Measurements from ENCODE around the gene C11orf91.
"Not testable (repeated sequence)": the region's sequence is repeated elsewhere in the genome, so short reads cannot be mapped to it uniquely, and the experiment has no call there.

The C11orf91 gene

DNA sequence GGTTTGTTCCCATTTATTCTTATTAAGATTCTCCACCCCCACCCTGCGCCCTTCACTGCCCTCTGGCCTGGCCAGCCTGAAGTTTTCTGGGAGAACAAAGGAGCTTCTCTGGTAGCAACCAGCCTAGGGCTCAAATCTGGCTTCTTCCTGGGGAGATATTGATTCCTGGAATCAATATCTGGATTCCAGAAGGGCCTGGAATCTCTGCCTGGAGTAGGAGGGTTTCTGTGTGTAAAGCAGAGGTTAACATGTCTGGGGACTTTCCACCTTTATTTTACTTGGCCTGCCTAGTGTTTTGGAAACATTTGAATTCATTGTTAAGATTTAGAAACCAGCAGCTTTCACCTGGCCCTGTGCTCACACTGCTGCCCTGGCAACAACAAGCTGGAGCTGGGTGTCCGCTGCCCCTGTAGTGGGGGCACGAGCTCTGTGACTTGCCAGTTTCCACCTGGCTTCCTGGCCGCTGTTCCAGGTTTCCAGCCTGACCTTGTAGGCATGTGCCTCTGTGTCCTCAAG is 5.5 kb downstream of the C11orf91 start:
- DNase-seq: no peak

DNA sequence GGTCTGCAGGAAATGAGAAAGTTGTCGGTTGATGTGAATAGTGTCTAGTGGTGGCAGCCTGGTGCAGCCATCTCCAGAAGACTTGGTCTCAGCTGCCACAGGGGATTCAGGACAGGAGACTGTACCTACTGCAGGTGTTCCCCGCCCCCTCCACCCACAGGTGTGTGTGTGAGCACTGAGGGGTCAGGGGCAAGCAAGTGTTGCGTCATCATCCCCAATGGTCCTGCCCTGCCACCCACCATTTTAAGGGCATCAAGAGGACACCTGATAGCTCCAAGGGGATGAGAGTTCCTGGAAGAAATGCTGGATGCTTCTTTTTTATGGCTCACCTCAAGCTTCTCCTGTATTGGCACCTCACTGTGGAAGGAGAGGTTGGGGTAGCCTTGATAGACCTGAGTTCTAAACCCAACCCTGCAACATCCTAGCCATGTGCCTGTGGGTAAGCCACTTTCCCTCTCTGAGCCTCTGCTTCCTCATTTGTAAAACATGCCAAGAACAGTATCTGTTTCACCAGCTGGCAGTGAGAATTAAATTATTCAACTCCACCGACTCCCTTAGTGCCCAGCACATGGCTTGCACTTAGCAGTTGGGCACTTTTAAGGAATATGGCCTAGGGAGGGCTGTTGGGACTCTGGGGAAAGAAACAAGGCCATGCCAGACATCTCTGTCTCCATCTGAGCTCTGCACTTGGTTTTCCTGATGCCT is 6.1 kb downstream of the C11orf91 start:
- no peak for DNase-seq

DNA sequence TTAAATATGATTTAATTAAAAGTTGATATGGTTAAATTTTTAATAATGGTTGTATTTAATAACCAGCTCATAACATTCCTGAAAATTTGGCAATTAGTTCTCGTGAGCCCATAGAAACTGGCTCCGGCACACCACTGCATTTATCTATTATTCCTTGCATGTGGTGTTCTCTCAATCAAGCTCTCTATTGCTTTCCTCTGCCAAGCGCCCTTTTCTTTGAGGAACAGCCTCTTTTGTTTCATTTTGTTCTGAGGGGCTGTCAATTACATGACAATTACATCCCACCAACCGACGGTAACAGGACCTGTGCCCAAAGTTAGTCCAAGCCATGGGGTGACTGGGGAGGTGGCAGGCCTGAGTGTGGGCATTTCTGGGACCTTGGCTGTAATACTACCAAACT is 8.1 kb downstream of the C11orf91 start:
- DNase-seq: no peak

DNA sequence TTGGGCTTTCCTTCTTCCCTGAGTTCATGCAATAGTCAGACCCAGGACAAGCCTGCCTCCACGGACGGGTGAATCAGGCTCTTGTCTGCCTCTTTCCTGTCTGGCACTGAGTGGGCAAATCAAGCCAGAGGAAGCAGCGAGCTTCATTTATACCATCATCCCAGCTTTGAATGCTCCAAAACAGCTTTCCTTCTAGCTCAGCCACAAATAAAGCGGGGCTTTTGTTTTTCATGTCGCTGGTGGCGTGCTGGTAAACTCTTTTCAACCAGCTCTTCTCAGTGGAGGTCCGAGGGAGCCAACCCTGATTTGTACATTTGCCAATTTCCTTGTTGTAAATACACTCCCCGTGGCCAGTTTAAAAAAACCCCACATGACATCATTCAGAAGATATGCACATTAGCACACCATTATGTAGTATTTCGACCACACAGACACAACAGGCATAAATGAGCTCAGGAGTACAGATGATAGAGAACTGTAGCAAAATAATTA is 8.6 kb downstream of the C11orf91 start:
- no peak for DNase-seq

DNA sequence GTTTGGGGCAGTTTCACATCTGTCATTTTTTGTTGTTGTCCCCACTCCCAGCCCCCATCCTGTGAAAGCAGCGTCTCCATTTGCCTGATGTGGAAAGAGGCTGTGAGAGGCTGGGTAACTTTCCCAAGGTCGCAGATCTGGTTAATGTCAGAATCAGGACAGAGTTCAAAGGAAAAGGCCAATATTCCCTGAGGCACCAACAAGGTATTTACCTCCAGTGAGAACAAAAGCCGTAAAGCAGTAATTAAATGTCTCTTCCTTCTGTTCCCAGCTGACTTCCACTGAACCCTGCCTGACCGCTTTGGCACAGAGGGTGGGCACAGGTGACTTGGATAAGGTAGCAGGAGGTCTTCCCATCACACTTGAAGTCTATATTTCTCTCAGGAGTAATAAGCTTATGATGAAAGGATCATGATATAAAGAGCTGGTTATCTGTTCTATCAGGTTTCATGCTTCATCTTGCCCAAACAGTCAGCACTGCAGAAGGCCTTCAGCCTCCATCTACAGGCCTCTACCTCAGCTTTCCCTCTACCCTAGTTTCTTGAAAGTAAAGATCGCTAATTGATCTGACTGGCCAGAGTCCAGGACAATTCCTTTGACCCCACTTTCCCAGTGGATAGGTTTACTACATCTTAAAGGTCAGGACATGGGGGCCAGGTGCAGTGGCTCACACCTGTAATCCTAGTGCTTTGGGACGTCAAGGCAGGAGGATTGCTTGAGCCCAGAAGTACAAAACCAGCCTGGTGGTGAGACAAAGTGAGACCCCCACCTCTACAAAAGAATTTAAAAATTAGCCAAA is 9.4 kb downstream of the C11orf91 start:
- no peak for DNase-seq

DNA sequence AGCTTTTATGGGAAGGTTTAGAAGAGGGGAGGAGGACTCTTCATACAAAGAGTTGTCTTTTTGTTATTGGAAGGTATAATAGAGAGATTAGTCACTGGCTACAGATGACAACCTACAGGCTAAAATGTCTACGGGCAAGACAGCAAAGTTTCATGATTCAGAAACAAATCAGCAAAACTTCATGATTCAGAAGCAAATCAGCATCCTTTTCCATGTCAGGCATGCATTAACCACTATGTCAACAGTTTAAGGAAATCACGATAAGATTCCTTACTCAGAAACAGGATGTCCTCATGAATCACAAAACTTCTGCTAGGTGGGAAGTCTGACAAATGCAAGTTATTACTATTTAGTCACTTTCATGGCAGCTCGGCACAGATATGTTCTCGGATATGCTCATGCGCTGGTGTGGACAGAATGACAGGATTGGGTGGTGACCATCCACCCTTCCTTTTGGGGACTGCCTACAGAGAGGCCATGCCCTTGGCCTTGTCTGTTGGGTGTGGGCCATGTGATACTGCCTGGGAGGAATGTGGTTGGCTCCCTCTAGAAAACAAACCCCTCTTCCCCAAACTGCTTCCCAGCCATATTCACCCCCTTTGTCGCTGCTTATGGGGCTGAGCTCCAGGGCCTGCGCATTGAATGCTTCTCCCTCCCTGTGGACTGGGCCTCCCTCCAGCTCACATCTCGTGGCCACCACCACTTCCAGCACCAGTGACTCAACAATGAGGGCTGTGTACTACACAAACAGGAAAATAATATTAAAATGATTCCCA is 10.1 kb downstream of the C11orf91 start:
- no peak for DNase-seq

DNA sequence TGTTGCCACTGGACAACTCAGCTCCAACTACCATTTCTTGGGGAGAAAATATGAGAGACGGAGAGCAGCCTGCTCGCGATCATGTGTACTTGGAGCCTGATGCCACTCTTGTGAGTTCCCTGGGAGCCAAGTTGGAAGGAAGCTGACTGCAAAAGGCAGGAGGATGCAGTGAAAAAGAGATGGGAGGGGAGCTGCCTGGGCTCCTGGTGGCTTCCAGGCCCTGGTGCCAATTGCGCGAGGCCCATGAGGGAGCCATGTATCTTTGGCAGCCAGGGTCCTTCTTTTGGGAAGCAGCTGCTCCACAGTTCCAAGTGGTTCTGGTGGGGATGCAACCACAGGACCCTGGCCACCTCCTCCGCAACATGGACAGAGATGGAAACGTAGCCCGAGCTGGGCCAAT is 11.1 kb downstream of the C11orf91 start:
- DNase-seq: no peak

DNA sequence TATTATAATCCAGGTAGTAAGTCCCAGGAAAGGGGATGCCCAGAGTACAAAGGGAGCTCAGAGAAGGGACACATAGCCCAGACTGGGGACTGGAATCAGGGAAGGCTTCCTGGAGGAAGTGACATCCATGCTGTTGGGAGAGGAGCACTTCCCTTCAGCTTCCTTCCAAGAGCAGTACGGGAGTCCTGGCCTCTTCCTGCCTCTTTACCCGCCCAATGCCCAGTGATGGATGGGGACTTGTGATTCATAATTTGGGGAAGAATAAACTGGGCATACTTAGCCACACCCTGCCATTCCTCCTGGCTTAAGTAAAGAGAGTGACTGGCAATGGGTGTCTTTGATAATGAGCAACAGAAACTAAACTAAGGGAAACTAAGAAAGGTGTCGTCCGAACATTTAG is 11.5 kb downstream of the C11orf91 start:
- no peak for DNase-seq

DNA sequence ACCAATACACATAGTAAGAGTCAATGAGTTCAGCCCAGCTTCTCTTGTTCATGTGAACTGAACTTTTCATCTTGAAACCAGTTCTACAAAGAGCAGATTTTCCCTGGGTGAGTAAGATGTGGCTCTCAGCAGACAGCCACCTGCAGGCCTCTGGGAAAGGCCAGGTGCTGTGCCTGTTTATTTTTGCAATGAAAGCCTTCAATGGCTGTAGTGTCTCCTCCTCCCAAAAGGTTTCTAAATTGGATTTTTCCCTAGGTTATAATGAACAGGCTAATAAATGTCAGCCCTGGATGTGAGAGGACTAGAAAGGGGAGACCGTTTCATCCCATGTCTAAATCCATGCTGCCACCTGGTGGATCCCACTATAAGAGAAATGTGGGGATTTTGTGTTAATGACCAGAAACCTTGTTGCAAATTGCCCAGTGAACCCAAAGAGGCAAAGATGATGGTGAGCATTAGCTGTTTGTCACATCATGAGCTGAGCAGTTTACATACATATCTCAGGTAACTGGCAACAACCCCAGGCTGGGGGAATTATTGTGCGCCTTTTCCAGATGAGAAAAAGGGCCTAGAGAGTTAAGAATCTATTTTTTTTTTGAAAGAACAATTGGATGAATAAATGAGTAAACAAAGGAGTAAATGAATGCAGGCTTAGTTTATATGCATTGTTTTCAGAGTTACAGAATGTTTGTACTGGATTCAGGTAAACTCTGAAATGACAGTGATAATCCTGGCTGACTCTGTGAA is 12.7 kb downstream of the C11orf91 start:
- no peak for DNase-seq

DNA sequence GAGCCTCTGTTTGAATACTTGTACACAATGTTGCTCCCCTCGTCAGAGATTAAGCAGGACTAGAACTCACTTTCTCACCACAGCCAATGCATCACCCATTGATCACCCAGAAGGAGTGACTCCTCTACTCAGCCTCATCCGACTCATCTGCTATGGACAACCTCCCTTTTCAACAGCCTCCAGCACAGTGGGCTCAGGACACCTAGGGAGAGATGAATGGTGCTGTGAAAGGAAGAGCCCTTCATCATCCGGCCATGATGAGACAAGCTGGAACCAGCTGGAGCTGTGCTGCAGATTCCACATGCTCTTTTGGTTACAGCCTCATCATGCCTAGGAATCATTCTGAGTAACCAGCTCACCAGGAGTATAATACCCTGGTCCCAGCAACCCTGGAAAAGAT is 15.5 kb downstream of the C11orf91 start:
- no peak for DNase-seq

DNA sequence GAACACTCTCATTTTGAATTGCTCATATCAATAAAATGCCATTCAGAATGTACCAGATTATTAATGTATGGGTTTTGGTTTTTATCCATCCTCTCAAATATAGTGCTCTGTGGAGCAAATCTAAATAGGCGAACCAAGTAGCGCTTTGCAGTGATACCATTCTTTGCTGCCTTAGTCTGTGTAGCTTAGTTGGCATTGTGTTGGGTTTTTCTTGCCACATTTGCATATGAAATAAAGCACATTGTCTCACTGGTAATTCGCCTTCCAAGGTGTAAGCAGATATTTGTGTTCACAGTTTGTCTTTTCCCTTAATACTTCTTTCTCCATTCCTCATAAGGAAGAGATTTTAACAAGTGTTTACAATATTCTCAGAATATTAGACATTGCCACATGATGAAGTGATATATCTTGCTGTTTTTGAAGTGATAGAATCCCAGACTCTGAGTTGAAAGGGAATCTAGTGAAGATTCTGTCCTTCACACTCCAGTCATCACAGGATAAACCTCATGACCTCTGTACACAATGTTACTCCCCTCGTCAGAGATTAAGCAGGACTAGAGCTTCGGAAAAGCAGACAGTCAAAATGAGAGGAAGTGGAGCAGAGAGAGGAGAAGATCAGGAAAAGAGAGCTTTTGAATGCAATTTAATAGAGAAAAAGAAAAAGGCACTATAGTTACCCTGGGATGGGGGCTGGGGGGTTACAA is 16.5 kb downstream of the C11orf91 start:
- DNase-seq: no peak

DNA sequence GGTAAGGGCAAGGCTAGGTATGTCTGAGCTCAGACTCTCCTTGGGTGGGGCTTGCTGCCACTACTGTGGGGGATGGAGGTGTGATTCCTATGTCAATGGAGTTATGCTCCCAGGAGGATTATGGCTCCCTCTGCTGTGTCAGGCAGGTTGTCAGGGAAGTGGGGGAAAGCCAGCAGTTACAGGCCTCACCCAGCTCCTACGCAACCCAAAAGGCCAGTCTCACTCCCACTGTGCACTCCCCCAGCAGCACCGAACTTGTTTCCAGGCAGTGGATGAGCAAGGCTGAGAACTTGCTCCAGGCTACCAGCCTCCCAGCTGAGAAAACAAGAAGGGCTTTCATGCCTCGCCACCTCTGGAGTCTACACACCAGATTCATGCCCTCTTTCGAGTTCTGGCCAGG is 18.2 kb downstream of the C11orf91 start:
- DNase-seq: no peak

DNA sequence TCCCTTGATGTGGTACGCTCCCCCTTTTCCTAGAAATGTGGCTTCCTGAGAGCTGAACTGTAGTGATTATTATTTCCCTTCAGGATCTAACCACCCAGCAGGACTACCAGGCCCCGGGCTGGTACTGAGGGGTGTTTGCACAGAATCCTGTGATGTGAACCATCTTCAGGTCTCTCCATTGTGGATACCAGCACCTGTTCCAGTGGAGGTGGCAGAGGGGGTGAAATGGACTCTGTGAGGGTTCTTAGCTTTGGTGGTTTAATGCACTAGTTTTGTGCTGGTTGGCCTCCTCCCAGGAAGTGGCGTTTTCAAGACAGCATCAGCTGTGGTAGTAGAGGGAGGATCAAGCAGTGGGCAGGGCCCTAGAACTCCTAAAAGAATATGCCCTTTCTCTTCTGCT is 18.6 kb downstream of the C11orf91 start:
- DNase-seq: no peak

DNA sequence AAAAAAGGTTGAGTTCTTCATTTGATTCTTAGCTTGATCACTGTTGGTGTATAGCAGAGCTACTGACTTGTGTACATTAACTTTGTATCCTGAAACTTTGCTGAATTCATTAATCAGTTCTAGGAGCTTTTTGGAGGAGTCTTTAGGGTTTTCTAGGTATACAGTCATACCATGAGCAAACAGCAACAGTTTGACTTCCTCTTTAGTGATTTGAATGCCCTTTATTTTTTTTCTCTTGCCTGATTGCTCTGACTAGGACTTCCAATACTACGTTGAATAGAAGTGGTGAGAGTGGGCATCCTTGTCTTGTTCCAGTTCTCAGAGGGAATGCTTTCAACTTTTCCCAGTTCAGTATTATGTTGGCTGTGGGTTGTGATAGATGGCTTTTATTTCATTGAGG is 22.0 kb downstream of the C11orf91 start:
- not testable (repeated sequence) for DNase-seq

DNA sequence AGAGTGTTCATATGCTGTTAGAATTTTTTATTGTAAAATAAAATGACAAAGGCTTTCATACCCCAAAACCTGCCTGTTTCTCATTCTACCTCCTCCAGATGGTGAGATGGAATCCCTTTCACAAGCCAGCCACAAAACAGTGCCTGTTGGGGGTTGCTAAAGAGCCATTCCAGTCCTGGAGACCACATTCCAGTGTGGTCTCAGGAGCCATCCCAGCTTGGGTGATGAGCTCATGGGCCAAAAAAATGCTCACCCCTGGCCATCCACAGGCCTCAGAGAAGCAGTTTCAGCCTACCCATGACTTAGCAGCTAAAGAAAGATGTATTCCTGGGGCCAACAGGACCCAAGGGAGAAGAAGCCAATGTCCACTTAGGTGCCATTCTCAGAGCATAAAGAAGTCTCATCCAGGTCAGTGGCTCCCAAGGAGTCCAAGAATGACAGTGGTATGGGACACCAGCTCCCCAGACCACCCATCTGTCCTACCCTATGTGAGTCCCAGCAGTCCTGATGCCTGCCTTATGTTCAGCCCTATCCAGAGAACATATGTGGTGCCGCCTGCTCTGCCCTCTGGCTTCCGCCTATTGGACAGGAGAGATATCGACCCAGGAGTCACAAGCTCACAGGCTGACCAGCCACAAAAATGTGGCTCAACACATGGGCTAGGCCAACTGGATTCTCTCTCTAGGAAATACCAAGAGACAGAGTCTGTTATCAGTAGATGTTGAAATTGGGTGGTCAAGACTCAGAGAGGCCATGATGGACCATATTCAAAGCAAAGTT is 26.4 kb downstream of the C11orf91 start:
- DNase-seq: no peak

DNA sequence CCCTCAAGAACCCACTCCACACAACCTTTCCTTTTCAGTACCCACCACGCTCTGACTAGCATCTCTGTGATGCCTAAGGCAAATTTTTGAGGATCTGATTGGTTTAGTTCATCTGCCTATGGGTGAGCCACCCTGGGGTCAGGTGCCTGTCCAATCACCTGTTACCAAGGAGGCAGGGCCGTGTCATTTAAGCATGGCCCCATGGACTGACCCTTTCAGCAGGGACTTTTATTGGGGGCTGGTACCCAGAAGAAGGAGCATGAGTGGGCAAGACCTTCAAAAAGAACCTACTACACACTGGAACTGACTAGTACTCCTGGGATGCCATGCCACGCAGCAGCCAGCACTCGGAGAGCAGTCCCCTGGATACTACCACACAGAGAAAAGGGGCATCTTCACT is 28.4 kb downstream of the C11orf91 start:
- DNase-seq: no peak

DNA sequence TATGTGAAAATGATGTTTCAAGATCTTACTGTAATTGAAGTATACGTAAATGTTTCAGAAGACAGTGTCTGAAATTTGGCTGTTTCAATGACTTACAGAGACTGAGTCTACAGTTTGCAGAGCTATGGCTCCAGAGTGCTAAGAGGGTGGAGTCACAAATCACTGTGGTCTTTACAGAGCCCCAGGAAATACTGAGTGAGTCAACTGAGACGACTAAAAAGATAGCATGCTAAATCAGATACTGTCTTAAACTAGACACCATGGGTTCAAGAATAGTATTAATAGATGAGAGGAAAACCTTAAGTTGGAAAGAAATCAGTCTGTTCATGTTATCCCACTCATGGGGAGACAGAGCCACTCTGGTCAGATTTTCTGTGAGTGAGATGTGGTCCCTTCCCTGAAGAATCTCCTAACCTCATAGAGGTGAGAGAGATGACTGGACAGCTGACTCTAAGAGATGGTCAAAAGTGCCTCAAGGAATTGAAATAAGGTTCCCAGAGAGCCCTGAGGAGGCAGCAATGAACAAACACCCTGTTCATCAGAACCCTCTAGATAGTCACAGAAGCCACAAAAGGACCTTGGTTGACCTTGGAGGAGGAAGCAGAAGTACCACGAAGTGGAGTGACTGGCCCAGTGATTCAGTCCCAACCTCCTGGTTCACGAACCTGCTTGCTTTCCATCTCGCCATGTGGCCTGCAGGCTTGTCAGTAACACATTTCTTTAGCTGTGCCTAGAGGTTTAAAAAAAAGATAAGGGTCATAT is 30.2 kb downstream of the C11orf91 start:
- no peak for DNase-seq

DNA sequence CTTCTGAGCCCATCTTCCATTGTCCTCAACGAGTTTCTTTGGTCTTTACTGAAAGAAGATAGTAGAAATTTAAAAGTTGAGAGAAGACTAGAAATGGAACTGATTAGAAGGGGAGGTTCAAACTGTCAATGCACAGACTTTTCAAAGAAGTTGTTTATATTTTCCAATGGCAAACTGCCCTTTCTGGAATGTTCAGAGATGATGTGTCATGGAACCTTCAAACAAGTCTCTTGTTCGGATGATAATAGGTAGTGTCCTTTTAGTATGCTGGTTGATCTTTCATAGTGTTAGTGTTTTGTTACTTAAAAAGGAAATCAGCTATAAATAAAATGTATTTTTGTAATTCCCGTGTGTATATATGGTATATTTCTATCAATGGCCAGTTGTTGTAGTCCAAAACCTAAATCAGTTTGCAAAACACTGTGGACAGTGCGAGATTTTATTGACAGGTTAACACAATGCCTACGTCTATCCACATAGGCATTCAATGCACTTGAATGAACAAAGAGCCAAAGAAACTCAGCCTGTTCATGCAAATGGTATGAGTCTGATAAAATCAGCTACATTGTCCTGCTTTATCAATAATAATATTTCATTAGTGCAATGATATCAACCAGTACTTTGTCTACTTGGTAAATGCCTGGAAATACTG is 30.9 kb downstream of the C11orf91 start:
- no peak for DNase-seq

DNA sequence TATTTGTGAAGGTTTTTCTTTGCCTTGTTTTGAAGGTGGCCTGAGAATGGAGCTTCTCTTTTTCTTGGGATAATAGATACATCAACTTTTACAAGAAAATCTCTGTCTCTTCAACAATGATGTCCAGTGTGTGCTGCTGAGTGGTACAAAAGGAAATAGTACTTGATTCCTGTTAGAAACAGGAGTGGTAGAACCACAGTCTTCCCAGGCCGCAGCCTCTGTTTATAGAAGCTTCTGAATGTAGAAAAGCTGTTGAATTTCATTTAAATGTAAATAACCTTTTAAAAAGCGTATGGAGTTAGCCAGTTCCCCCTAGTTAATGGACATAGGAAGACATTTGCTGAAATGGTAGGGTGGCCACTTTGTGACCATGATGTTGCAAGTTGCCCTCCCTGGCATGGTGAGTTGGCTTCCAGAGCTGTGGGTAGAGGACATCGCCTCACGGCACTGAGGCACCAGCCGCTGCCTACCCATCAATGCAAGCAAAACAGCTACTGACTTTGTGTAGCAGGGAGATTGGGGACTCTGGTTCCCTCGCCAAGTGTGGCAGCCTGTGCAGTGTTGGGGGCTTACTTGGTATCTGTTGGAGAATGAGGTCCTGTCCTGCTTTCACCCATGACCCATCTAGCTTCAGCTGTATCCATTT is 31.6 kb downstream of the C11orf91 start:
- DNase-seq: no peak

All from CD4-positive, alpha-beta T cell treated with Interleukin-4 for 4 hours (primary cell).